HG03196 (cell line): ENCODE data around the gene ZDHHC20.

ENCODE experiments used
- ATAC-seq: cut with Tn5 transposase; IDR thresholded peaks from one replicate; pipeline ENCODE4 v1.9.1; 2021; ENCODE audit not compliant: unreplicated experiment

Gene ZDHHC20, protein sequence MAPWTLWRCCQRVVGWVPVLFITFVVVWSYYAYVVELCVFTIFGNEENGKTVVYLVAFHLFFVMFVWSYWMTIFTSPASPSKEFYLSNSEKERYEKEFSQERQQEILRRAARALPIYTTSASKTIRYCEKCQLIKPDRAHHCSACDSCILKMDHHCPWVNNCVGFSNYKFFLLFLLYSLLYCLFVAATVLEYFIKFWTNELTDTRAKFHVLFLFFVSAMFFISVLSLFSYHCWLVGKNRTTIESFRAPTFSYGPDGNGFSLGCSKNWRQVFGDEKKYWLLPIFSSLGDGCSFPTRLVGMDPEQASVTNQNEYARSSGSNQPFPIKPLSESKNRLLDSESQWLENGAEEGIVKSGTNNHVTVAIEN

DNA sequence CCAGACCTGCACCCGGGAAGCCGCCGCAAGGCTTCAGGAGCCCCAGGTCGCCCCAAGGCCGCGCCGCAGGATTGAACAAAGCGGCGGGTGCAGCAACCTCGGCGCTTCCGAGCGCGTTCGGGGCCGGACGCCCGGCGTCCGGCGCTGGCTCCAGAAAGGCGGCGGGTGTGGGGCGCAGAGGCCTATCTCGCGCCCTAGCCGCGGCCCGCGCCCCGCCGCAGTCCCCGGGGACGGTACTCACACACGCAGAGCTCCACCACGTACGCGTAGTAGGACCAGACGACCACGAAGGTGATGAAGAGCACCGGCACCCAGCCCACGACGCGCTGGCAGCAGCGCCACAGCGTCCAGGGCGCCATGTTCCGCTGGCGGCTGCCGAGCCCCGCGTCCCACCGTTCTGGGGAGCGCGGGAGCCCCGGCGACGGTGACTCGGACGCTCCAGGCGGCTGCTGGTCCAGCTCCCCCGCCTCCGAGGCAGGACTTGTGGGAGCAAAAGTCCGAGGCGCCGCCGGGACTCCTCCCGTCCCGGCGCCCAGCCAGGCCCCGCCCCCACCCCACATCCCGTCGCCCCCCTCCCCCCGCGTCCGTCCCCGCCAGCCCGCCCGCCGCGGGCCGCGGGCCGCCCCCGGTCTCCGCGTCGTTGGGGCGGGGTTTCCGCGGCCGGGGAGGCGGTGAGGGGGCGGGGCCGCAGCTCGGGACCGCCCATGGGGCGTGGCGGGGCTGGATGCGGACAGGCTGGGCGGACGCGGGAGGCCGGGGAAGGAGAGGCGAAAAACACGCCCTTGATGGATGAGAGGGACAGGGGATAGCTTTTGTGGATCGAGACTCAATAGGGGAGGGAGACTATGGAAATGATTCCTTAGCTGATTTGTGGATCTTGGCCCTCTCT is at the start of gene ZDHHC20:
Gene ZDHHC20, minus strand, starts transcription at position 491 of the 889 bp plus-strand sequence. Its CDS starts 132 bp downstream, at position 359.
- ATAC-seq = peak; percentile 79

DNA sequence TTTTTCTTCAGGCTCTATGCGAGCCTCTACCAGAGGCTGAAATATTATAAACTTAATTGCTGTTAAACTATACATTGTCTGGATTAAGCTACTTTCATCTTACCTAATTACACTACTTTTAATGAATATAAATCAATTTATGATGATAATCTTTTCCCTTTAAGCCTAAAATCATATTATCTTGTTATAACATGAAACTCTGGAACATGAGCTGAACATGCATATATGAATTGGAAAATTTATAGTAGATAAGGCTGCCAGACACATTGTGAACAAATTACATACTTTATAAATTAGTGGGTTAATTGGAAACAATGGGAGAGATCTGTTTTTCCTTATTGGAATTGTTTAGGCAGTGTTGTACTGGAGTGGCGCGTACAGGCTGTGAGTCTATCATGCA is 45.3 kb upstream of the ZDHHC20 start:
- no peak for ATAC-seq

DNA sequence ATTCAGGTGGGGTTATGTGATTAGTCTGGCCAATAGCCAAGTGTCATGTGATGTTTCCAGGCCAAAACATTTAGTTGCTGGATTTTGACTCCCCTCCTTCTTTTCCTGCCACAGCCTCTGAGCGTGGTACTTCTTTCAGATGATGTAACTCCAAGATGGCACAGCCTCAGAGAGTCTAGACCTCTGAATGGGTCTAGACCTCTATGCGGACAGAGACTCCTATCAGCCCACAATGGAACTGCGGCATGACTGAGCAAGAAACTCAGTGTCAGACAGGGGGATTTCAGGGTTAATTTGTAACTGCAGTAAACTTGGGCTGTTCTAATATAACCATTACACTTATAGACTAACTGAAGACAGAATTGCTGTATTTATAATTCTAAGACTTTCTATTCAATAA is 42.6 kb upstream of the ZDHHC20 start:
- no peak for ATAC-seq

DNA sequence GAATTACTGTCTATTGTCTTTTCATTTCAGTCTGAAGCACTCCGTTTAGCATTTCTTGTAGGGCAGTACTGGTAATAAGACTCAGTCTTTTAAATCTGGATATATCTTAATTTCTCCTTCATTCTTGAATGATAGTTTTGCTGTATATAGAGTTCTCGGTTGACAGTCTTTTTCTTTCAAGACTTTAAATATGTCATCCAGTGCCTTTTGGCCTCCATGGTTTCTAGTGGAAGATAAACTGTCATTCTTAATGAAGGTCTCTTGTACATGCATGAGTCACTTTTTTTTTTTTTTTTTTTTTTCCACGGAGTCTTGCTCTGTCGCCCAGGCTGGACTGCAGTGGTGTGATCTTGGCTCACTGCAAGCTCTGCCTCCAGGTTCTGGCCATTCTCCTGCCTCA is 27.2 kb upstream of the ZDHHC20 start:
- no peak for ATAC-seq

DNA sequence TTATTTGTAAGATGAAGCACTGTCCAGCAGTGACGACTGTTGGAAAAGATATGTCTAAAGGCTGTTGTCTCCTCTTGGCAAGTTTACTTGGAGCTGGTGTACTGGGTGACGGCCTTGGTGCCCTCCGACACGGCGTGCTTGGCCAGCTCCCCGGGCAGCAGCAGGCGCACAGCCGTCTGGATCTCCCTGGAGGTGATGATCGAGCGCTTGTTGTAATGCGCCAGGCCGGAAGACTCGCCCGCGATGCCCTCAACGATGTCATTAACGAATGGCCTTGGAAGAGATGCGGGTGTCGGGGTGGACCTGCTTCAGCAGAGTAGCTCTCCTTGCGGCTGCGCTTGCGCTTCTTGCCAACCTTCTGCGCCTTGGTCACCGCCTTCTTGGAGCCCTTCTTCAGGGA is 24.6 kb upstream of the ZDHHC20 start:
- no peak for ATAC-seq

DNA sequence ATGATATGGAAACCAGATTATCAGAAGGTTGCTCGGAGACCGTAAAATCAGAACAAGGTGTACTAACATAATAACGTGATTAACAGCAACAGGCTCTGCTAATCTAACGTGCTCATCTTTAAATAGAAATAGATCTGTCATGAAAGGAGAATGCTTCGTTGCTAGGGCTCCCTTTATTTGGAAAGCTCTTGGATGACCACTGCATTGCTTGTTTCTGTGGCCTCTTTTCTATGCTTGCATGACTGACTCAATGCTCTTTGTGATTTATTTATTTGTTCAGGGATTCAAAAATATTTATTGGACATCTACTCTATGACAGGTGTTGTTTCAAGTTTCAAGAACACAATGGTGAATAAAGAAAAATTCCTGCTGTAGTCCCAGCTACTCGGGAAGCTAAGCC is 22.3 kb upstream of the ZDHHC20 start:
- ATAC-seq = no peak

DNA sequence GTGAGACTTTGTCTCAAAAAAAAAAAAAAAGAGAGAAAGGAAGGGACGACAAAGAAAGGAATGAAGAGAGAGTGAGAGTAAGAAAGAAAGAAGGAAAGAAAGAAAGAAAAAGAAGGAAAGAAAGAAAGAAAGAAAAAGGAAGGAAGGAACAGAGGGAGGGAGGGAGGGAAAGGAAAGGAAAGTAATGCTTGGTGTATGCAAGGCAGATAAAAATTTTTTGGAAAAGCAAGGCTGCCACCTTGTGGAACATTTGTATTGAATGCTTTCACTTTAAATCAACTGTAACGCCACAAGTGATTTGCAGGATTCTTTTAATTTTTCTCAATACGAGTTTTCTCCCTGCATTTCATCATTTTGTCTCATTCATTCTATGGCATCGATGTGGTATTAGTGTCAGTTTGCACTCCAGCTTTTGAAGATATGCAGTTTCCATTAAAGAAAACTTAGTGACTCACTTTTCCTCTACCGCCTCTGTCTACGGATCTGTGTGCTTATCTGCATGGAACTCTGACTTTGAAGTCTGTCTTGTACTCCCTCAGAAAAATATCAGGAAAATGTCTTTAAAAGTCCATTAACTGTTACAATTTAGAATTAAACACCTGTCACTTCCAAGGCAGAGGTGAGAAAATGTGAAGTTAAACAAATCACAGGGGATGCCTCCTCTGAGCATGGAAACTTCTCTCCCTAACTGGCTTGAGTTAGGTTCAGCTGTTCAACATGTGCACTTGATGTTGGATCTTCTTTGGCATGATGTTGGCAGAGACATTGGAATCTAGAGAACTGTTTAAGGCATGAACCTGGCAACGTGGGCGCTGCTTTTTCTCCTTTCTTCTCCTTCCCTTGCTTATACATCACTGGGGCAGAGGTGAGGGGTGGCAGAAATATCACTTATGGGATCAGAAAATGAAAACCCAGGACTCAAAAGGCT is 20.0 kb upstream of the ZDHHC20 start:
- no peak for ATAC-seq

DNA sequence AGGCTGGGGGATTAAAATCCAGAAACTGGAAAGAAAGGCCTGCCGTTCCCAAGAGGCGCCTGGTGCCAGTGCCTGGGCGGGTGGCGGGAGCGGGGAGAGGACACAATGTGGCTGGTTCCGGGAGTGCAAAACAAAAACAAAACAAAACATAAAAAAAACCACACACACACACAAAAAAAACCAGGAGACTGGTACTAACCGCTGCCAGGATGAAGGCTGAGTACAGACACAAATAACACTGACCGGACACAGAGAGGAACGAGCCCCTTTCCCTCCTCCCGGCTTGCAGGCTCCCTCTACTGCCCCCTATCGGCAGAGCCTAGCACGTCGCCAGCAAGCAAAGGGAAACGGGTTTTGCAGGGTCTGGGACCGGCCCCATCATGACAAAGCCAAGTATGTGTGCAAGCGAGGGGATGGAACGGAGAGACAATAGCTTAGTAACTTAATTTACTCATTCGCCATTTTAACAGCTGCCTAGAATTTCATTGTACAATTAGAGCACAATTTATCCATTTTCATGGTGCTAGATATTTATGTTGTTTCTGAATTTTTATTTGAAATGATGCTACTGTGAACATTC is 17.9 kb upstream of the ZDHHC20 start:
- ATAC-seq = peak; percentile 76

DNA sequence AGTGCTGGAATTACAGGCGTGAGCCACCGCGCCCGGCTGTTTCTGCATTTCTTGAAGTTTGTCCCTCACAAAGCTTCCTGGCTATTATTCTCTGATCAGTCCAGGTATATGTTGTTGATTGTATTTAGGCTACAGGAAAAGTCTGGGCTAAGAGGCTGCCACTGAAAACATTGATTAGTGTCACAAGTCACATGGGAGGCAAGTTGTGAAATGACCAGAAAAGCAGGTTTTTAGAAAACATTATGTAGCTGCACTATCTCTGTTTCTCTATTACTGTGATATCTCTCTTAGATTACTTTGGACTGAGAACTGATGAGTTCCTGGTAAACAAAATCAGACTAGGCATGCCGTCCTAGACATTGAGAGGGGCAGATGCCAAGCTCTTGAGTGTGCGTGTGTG is 16.0 kb upstream of the ZDHHC20 start:
- ATAC-seq = no peak

DNA sequence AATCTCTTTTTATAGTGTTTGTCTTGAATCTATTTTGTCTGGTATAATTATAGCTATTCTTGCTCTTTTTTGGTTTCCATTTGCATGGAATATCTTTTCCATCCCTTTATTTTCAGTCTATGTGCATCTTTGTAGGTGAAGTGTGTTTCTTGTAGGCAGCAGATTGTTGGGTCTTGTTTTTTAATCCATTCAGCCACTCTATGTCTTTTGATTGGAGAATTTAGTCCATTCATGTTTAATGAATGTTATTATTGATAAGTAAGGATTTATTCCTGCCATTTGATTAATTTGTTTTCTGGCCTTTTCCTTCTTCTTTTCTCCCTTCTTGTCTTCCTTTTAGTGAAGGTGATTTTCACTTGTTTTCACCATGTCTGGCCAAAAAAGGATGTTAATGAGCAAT is 11.7 kb upstream of the ZDHHC20 start:
- no peak for ATAC-seq

DNA sequence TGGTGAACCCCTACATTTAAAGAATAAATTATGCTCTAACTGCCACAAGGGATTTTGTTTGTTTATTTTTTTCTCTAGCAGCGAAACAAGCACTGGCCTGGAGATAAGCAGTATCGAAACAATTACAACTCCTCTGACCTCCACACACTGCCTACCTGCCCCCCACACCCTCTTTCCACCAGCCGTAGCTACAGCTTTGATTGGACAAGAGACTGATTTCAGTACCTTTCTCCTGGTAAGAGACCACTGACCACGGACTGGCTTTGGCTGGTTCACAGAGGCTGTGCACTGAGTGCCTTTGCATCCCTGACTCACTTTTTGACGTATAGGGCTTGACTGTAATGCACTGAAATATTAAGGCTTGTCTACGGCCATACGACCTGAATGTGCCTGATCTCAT is 7.4 kb upstream of the ZDHHC20 start:
- ATAC-seq = no peak

DNA sequence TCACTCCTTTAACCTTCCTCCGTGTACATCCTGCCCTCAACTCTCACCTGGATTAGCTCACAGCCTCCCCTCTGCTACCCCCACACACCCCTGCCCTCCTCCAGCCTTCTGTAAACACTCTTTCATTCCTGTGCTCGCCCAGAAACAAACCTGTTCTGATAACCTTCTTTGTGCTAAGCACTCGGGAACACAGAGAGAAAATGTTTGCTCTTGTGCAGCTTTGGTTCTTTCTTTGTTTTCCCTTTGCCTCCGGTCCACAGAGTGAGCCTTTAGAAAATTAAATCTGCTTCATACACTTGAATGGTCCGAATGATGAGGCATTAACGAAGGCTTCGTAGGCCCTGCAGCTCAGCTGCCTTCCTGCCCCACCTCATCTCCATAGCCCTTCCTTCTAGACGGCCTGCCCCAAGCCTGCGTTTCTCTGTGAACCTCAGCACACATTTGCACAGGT is 6.6 kb upstream of the ZDHHC20 start:
- no peak for ATAC-seq

DNA sequence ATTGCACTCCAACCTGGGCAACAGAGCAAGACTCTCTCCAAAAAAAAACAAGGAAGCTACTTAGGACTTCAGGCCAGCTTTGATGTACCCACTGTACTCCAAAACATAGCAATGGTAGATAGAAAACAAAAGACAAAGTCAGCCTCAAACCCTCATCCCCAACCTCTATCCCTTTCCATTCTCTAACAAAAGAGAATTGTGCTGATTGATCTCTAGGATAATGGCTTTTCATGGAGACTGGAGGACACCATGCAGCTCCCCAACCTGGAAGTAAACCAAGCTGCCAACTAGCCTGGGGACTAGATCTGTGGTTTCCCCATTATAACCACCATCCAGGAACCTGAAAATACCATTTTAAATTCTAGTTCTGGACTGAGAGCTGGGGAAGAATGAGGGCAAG is 4.3 kb upstream of the ZDHHC20 start:
- no peak for ATAC-seq

DNA sequence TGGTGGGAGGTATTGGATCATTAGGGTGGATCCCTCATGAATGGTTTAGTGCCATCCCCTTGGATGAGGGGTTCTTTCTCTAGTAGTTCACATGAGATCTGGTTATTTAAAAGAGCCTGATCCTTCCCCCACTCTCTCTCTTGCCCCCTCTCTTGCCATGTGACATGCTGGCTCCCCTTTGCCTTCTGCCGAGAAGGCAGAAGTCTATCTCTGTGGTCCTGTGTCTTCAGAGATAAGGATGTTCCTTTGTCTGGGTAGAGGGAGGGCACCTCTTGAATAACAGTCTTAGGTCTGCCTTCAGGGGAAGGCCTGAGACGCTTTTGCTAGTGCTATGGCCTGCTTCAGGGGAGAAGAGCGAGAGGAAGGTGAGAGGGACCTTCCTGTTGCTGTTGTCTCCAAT is 2.0 kb upstream of the ZDHHC20 start:
- ATAC-seq = no peak

DNA sequence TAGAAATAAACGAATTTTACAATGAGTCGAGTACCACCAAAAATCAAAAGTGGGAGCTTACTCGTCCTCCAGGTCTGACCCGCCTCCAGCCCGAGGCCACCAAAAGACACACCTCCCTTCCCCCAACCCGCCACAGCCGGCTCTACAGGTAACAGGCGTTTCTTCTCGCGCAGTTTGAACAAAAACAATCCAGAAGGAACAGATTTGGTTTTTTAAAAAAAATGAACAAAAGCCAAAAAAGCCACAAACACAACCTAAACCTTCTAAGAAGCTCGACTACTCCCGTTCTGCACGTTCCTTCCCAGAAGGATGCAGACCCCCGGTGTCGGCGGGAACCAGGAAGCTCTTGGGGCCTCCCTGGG is 671 bp downstream of the ZDHHC20 start:
- ATAC-seq = peak; percentile 44

DNA sequence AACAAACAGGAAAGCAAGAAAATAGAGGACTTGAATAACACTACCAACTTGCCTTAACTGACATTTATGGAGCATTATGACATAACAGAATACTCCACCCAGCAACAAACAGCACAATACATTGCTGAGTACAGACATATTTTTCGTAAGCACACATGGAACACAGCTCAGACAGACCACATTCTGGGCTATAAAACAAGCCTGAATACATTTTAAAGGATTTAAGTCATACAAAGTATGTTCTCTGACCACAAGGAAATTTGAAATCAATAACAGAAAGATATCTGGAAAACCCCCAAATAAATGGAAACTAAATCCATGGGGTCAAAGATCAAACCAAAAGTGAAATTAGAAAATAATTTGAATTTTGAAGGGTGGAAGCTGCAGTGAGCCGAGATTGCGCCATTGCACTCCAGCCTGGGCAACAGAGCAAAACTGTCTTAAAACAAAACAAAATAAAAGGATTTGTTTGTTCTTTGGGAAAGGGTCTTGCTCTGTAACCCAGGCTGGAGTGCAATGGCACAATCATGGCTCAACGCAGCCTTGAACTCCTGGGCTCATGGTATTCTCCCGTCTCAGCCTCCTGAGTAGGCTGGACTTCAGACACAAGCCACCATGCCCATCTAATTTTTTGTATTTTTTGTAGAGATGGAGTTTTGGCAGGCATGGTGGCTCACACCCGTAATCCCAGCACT is 5.6 kb downstream of the ZDHHC20 start:
- no peak for ATAC-seq

DNA sequence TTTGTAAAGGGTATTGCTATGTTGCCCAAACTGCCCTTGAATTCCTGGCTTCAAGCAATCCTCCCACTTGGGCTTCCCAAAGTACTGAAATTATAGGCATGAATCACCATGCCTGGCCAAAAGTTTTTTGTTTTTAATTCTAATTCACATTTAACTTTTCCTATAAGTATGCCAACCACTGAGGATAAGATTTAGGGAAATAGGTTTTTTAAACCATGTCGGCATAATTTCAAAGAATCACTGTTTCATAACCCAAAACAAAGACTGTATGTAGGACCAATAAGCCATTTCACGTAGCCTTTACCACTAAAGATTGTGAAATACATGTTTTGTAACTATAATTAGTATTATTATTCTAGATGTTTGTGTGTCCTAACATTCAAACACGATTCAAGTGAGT is 8.2 kb downstream of the ZDHHC20 start:
- ATAC-seq = no peak

DNA sequence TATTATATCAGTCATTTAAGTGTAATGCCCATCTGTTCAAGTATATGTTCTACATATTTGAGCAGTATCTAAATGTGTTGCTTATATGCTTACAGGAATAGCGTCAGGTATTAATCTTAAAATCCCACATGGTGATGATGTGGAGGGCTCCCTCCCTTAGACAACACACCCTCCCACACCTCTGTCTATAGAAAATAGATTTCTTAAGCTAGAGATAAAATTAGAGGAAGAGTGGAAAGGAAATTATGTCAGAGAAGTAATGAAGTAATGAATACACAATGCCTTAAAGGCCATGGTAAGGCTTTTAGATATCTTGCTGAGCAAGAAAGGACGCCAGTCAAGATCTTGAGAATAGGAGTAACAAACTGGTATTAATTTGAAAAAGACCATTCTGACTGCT is 12.4 kb downstream of the ZDHHC20 start:
- no peak for ATAC-seq

DNA sequence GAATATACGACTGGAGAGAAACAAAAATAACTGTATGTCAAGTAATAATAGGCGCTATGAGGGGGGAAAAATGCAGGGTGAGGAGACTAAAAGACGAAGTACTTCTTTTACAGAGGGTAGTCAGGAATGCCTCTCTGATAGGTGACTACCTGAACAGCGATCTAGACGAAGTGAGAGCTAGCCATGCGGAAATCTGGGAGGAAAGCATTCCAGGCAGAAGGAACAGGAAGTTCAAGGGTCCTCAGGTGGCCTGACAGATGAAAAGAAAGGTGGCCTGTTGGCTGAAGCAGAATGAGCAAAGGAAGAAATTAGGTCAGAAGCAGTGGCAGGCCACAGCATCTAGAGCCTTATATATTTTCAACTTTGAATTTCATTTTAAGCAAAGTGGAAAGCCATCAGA is 13.3 kb downstream of the ZDHHC20 start:
- no peak for ATAC-seq

DNA sequence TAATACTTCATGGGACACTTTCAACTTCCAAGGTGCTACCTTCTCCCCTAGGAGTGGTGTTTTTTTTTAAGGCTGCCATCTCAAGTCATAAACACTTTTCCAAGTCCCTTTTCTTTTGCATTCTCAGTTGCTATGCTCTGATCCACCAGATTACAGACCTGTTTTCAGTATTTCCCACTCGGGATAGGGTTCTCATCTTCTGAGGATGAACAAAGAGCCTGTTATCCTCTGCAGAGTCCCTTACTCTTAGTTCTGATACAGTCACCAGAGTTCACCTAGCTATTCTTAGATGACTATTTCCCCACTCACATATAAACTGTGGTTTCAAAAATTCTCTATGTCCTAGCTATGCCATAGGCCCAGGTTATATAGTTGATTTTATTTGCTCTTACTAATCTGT is 15.9 kb downstream of the ZDHHC20 start:
- ATAC-seq = no peak
